ENCODE data around the gene PARD3B. TPM values are rescaled to one million over a fixed set of nuclear protein-coding genes. Genes with fewer than 3 reads are reported as not detected.

Gene PARD3B
- total and polyA plus RNA-seq, 2 of the 8 experiments (the other 6 are each of a cell fraction or from before 2014, with no cell fraction given) = 1.2 to 5.7 TPM

DNA sequence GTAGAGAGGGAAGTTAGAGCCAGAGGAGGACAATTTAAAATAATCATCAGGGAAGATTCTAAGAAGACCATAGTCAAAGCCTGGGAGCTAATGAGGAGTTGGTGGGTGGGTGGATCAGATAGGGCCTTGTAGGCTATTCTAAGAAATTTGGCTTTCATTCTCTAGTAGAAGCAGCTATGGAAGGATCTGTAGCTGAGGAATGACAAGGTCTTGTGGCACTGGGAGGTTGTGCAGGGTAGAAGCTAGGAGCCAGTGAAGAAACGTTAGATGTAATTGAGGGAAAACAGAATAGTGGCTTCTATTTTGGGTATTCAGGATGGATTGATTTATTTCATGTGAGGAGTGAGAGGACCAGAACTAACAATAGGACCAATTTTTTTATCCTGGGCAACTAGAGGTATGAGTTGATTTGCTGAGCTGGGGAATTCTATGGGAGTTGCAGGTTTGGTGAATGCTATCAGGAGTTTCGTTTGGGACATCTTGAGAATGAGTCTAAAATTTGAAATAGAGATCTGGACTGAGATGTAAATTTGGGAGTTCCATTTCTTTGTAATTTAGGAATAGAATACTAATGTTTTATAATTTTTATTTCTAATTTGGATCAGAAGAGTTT, 371.9 kb downstream of the PARD3B start:
- Histone ChIP-seq H3K79me1 (ENCODE audit: low read depth, low read length) (no peaks in the 10 kb centered on the region; the same call in 1 of the 2 replicates), H4K20me1 (replicated peaks in 1 of 2; ENCODE audit: control insufficient read depth in 1 of 2, insufficient read depth in 2 of 2, low read length in 2 of 2) (no peaks in the 10 kb centered on the region), H3K36me3 (ENCODE audit: control insufficient read depth in 2 of 4, insufficient read depth in 4 of 4, low read length in 3 of 4) (no peaks in the 10 kb centered on the region), H3K9ac (replicated peaks in 1 of 4; ENCODE audit: extremely low read depth in 1 of 4, low read depth in 3 of 4, low read length in 3 of 4) (no peak overlapping the region), H3K4me3 (ENCODE audit: extremely low read depth in 1 of 4, insufficient read depth in 2 of 4, low read depth in 3 of 4, low read length in 4 of 4) (no peak overlapping the region), H2AK5ac (ENCODE audit: low read depth, low read length) (no peak overlapping the region), H3K23me2 (ENCODE audit: low read depth, low read length) (no peaks in the 10 kb centered on the region), H3K4ac (replicated peaks; ENCODE audit: insufficient read length, low read depth, low read length) (no peak overlapping the region), H3K18ac (ENCODE audit: extremely low read depth, low read length) (no peak overlapping the region), H2AFZ (ENCODE audit: low read length) (no peak overlapping the region), H3K9me3 (ENCODE audit: insufficient read depth in 2 of 2, low read depth in 1 of 2, low read length in 1 of 2) (no peaks in the 10 kb centered on the region), H2BK15ac (ENCODE audit: low read length) (no peak overlapping the region), H2BK20ac (ENCODE audit: low read length) (no peak overlapping the region), H4K91ac (replicated peaks; ENCODE audit: insufficient read length, low read length) (no peak overlapping the region), H2BK12ac (ENCODE audit: low read depth, low read length) (no peak overlapping the region), H4K8ac (ENCODE audit: extremely low read depth, insufficient read depth, low read length) (no peak overlapping the region), H3K14ac (ENCODE audit: insufficient read length) (no peak overlapping the region), H4K5ac (ENCODE audit: insufficient read length, low read depth, low read length) (no peak overlapping the region), H2BK5ac (ENCODE audit: low read depth, low read length) (no peak overlapping the region), H3K27ac (ENCODE audit: low read depth, low read length) (no peak overlapping the region), H3K23ac (ENCODE audit: insufficient read length) (no peak overlapping the region), H3K79me2 (ENCODE audit: control insufficient read depth in 1 of 2, insufficient read depth in 2 of 2, low read length in 2 of 2) (no peaks in the 10 kb centered on the region), H2BK120ac (replicated peaks; ENCODE audit: low read depth, low read length) (no peak overlapping the region), H3K56ac (replicated peaks; ENCODE audit: insufficient read length, low read depth, low read length) (no peak overlapping the region), H3K4me1 (replicated peaks in 1 of 4; ENCODE audit: control insufficient read depth in 3 of 4, insufficient read depth in 4 of 4, low read length in 3 of 4) (no peaks in the 10 kb centered on the region), H3K4me2 (ENCODE audit: insufficient read depth in 1 of 2, low read depth in 2 of 2, low read length in 2 of 2) (no peak overlapping the region), H3K27me3 (replicated peaks in 1 of 4; ENCODE audit: control insufficient read depth in 3 of 4, extremely low read depth in 1 of 4, insufficient read depth in 3 of 4, low read length in 3 of 4) (peaks cover 0 to 2% (median under 1%) of the 10 kb centered on the region in 4 experiments; a peak in 1 of 7 replicates)
- POLR2A ChIA-PET (ENCODE audit: partially characterized antibody) = no interaction called here
- CTCF ChIA-PET (ENCODE audit: partially characterized antibody) = no interaction called here
- TF ChIP-seq, protein P1, sequence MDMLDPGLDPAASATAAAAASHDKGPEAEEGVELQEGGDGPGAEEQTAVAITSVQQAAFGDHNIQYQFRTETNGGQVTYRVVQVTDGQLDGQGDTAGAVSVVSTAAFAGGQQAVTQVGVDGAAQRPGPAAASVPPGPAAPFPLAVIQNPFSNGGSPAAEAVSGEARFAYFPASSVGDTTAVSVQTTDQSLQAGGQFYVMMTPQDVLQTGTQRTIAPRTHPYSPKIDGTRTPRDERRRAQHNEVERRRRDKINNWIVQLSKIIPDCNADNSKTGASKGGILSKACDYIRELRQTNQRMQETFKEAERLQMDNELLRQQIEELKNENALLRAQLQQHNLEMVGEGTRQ (IDR thresholded peaks at IDR 0.05; ENCODE audit: low read length) = no peak
- TF ChIP-seq GTF2F1 (IDR thresholded peaks at IDR 0.05; ENCODE audit: borderline replicate concordance, low read depth, low read length) (no peak), SAP30 (IDR thresholded peaks at IDR 0.05; ENCODE audit: insufficient read depth, insufficient replicate concordance, low read length) (no peak), SUZ12 (IDR thresholded peaks at IDR 0.05; ENCODE audit: low read length) (no peak), SP1 (IDR thresholded peaks at IDR 0.05; ENCODE audit: low read depth, low read length) (no peak), CHD2 (IDR thresholded peaks at IDR 0.05; ENCODE audit: low read length) (no peak), SP4 (IDR thresholded peaks at IDR 0.05; ENCODE audit: low read length) (no peak), RXRA (IDR thresholded peaks at IDR 0.05; ENCODE audit: insufficient read depth, low read depth, low read length) (no peak)
- TF ChIP-seq, protein P2, sequence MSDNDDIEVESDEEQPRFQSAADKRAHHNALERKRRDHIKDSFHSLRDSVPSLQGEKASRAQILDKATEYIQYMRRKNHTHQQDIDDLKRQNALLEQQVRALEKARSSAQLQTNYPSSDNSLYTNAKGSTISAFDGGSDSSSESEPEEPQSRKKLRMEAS (IDR thresholded peaks at IDR 0.05) = no peak
- no peak for DNase-seq (ENCODE audit: low read depth in 1 of 2, low spot score in 2 of 2)
- FAIRE-seq = no peak
- WGBS, 2 experiments (ENCODE audit: extremely low coverage in 1 of 2, insufficient coverage in 1 of 2, insufficient read length in 1 of 2, insufficient replicate concordance in 2 of 2, low coverage in 1 of 2, low lambda C conversion rate in 2 of 2, missing lambda C conversion rate in 1 of 2) = 83% methylated on average over 2 of the region's 2 CpGs; no CpG with 5 or more reads in 1 of the 2 experiments

Measured in H1 (cell line).